Erythroblast (primary cell): ENCODE results near the gene CD58.
A peak's percentile ranks its signal among the peaks of the same experiment; 100 is the strongest.
"Not testable (repeated sequence)": the region's sequence is repeated elsewhere in the genome, so short reads cannot be mapped to it uniquely, and the experiment has no call there.

ENCODE experiments used
- DNase-seq, 2 experiments: peaks; one replicate each; lab custom pipeline; 2025; lab: John Stamatoyannopoulos, UW
- GATA1 ChIP-seq: IDR thresholded peaks from 2 replicates; pipeline ENCODE4 v1.6.1; 2011; ENCODE audit warnings: low read depth, mild to moderate bottlenecking, control low read depth, low read length, moderate library complexity
- POLR2A ChIP-seq: IDR thresholded peaks from 2 replicates; pipeline ENCODE4 v1.6.1; 2011; ENCODE audit warnings: mild to moderate bottlenecking, low read length

The CD58 gene

DNA sequence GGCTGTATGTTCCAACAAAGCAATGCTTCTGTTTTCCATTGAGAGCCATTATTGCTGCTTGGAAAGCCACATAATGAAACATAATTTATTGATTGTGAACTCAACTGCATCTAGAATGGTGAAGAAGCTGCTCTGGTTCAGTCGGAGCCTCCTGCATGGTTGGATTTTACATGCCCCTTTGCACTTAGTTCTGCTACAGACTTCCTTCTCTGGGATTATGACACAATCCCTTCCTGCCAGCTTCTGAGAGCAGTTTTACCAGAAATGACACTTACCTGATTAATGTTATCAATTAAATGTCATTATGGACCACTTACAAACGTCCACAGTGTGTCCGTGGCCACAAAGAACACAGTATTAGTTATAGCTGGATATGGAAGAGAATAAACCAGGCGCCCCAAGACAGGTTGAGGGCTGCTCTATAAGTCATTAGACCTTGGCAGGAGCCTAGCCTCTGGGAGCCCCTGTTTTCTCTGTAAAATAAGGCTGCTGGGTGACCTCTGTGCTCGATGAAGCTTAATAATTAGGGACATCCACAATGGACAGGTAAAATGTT, 7.0 kb upstream of the CD58 start:
- TF ChIP-seq GATA1 (no peak), POLR2A (no peak)
- DNase-seq, result no peak

DNA sequence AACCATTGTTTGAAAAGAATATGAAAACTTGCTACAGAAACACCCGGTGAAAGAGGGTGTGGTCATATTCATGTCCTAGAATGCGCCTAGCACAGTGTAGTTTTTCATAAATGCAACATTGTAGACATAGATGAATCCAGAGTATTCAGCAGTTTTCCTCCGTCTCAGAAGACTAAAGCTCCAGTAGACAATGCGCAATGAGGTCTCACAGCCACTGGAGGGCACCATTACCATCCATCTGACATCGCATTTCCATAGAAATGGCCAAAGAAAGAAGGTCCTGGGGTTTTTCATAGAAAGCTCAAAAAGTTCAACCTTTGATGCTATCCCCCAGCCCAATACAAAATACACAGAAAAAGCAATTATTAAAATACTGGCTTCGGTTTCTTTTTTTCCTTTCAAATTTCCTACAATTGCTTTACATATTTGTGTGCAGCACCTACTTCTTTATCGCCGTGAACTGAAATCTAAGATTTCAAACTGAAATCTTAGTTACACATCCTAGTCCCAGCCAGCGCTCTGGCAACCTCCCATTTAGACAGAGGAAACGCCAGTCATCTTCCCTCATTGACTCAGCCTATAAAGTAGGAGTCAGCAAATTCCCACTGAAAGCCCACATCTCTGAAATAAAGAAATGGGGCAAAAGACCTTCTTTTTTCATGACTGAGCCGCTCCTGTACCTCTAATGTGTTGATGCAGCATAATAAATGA, 3.9 kb upstream of the CD58 start:
- no peak for TF ChIP-seq GATA1
- TF ChIP-seq POLR2A, result no peak
- DNase-seq, result peak; percentile 75 to 88

DNA sequence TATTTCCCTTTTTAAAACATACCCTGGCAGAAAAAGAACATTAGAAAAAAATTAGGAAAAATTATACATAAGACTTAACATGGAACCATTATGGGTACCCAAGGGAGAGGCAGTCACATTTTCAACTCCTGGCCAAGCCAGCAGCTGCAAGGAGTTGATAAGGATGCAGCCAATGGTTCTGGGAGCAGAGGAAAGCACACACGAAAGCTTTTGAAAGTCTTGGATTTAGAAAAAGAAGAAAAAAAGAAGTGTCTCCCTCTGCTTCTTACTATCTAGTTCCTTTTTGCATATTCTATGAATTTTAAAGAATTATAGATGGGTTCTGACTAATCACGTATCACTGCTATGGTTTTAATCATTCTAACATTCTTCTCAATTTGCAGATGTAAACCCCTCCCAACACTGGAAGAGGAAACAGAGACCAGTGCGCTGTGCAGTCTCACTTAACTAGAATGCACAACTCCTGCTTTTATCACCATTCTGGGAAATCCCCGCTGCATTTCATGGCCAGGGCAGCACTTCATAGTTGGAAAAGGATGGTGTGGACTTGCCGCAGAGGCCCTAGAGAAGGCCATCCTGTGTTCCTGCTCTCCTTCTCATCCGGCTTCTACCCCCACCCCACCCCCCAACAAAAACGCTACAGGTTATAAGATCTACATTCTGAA, 2.7 kb upstream of the CD58 start:
- no peak for TF ChIP-seq POLR2A
- DNase-seq, result peak; percentile 89 to 91

DNA sequence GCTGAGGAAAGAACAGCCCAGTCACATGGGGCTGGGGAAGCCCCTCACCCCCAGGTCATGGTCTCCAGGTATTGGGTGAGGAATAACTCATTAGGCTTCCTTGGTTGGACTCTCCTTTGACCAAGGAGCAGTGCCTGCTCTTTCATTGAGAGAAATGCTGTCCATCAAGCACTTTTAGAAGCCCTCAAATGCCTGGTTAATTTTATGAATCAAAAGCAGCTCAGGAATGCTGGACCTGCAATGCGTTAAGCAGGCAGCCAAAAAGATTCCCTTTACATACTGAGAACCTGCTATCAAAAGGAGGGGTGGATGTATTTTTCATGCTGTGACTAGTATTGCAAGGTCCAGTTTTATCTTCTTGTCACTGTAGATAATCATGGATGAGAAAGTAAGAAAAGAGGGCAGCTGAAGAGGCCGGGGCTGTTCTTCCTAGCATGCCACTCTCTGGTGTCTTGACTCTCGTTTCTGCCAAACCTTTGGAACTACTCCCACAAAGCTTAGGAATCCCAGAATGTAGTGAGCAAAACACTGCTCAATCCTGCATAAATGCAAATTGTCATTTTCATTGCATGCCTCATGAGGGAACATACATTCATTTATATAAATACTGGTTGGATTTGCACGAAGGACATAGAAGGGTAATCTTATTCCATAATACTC, 2.1 kb upstream of the CD58 start:
- peak; percentile 53 to 65 for DNase-seq
- no peak for TF ChIP-seq POLR2A
- TF ChIP-seq GATA1, result no peak

DNA sequence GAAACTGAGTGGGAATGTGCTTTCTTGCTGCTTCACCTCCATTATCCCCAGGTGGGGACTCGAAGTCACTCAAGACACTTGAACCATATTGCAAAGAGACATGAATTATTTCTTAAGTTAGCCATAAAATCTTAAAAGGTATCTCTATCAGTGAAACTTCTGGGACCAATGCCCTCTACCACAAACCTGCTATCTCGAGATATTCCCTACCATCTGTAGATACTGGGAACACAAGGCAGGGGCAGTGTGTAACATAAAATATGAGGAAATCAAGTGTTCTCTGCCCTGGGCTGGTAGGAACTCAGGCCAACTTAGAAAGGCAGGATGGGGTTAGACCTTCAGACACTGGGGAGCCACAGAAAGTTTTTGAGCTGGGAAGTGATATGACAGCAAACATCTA, 1.3 kb upstream of the CD58 start:
- no peak for TF ChIP-seq POLR2A
- no peak for TF ChIP-seq GATA1
- peak; percentile 36 to 55 for DNase-seq

DNA sequence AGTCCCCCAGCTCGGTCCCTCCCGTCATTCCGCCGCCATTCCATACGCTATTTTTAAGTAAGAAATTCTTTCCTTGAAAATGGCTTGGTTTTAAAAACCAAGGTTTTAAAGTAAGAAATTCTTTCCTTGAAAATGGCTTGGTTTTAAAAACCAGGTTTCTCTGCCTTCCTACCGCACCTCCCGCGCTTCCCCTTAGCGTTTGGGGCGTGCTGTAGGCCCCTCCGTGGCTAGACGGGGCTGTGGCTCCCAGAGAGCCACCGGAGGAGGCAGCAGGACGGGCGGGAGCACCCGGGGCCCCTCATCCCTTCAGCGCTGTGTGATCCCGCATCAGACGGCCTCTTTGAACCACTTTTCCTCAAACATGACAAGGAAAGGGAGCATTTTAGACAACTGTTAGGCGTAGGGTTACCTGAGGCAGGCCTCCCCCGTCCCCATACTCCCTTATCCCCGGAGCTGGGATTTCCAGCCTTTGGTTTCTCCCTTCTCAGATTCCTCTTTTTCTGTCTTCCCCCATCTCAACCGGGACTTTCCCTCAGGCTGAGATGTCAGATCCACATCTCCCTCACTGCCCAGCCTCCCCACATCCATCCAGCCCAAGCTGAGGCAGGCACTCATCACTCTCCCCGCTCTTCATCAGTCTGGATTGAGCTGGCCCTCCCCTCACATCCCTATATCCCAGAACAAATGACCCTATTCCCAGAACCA, 541 bp upstream of the CD58 start:
- TF ChIP-seq GATA1, result no peak
- no peak for TF ChIP-seq POLR2A
- no peak for DNase-seq

DNA sequence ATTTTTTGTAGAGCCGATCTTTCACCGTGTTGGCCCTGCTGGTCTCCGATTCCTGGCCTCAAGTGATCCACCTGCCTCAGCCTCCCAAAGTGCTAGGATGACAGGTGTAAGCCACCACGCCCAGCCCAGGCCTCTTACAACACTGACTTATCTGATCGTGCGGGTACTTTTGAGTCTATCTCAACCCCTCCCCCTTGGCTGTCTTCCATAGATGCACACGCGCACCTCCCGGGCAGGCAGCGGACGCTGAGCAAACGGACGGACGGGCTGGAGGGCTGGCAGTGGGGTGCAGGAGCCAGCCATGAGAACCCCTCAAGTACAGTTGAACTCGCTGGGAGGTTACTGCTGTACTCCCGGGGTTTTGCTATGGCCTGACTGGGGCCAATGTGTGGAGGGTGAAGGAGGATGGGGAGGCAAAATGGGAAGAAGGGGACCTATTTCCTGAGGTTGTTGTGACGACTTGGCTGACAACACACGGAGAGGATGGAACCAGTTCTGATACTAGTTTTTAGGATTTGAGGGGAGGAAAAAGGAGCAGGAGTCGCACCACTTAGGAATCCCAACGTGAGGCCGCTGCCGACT, 959 bp downstream of the CD58 start:
- TF ChIP-seq GATA1 (peak; percentile 74), POLR2A (peak; percentile 70)
- DNase-seq, result peak; percentile 89 to 90

DNA sequence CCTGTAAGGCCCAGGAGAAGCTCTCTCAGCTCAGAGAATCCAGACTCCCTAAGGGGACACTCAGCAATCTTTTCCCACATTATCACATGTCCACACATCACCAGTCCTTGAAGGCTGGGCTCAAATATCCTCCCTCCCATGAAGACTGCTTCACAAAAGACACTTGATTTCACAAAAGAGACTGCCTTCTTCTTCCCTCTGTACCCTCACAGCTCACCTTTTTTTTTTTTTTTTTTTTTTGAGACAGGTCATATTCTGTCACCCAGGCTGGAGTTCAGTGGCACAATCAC, 1.5 kb downstream of the CD58 start:
- TF ChIP-seq POLR2A (no peak), GATA1 (no peak)
- DNase-seq, result peak in 1 of 2 experiments; percentile 20

DNA sequence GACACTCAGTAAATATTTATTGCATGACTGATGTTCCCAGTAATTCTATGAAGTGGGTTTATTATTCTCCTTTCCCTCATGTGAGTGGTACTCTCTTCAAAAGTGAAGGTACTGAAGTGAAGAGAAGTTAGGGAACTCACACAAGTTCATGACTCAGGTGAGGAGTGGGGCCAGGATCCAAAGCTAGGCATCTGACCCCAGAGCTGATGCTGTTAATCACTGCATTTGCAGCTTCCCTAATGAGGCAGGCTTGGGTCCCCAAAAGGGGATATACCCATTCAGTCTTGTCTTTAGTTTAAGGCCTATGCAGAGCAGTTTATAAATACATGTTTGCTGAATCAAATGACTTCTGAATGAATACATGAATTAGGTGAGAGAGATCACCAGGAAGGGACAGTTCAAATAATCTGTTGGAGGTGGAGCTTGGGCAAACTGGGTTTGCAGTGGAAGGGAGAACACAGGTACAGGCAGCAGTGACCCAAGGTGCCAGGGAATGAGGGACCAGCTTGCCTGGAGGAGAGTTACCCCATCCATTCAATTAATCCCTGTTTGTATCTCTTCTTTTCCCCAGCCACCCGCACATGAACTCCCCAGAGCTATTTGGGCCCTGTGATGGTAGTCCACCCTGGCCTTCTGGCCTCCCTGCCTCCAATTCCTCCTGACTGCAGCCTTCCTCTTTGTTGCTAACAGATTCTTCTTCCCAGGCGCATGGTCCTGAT, 2.0 kb downstream of the CD58 start:
- TF ChIP-seq POLR2A, result no peak
- TF ChIP-seq GATA1, result no peak
- peak in 1 of 2 experiments; percentile 45 for DNase-seq

DNA sequence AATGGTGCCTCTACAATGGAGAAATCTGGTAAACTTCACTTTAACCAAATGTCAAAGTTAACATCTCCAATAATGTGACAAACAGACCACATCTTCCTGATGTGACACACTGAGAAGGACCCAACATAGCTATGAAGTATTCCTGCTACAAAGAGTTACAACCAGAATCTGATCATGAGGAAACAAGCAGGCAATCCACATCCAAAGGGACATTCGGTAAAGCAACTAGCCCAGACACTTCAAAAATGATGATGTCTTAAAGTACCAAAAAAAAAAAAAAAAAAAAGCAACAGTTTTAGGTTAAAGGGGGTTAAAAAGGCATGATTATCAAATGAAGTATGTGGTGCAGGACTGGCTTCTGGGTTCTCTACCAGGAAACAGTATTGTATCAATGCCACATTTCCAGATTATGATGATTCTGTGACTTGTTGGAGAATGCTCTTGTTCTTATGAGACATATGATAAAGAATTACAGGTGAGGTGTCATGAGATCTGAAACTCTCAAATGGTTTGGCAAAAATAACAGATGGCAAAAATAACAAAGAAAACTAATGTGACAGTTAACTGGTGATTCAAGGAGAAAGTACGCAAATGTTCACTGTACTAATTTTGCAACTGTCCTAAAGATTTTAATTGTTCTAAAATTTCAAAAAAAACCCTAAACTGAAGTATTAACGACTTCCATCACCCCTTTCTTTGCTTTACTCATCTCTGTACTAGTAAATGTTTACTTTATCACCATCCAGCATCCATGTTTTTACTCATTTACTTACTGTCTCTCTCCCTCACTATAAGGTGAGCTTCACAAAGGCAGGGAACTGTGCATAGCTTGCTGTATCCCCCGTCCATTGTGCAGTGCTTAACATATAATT, 2.8 kb downstream of the CD58 start:
- no peak for TF ChIP-seq GATA1
- TF ChIP-seq POLR2A, result no peak
- peak in 1 of 2 experiments; percentile 19 for DNase-seq

DNA sequence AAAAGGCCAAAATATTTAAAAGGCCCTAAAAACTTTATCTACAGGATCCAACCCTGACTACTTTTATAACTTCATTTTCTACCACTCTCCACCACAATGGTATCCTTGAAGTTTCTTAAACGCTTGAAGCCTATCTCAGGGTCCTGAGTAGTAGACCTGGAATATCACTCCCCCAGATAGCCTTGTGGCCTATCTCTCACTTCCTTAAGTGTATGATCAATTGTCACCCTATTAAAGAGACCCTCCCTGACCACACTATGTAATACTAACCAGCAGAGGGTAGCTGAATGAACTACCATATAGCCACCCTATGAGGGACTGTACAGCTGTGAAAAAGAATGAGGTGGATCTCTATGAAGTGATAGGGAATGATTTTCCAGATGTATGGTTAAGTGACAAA, 5.6 kb downstream of the CD58 start:
- TF ChIP-seq GATA1 (no peak), POLR2A (no peak)

DNA sequence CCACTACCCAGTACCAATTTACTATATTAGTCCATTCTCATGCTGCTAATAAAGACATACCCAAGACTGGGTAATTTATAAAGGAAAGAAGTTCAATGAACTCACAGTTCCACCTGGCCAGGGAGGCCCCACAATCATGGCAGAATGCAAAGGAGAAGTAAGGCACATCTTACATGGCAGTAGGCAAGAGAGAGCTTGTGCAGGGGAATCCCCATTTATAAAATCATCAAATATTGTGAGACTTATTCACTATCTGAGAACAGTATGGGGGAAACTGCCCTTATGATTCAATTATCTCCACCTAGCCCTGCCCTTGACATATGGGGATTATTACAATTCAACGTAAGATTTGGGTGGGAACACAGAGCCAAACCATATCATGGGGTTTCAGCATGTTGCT, 6.4 kb downstream of the CD58 start:
- DNase-seq, result no peak
- no peak for TF ChIP-seq POLR2A

More for the DNA sequence above, 5.6 kb downstream of the CD58 start:
- DNase-seq, result no peak

DNA sequence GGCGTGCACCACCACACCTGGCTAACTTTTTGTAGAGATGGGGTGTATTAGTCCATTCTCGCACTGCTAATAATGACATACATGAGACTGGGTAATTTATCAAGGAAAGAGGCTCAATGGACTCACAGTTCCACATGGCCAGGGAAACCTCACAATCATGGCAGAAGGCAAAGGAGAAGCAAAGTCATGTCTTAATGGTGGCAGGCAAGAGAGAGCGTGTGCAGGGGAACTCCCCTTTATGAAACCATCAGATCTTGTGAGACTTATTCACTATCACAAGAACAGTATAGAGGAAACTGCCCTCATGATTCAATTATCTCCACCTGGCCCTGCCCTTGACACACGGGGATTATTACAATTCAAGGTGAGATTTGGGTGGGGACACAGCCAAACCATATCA, 8.4 kb downstream of the CD58 start:
- DNase-seq, result not testable (repeated sequence)
